ENCODE measurements around the gene PALLD.

DNA sequence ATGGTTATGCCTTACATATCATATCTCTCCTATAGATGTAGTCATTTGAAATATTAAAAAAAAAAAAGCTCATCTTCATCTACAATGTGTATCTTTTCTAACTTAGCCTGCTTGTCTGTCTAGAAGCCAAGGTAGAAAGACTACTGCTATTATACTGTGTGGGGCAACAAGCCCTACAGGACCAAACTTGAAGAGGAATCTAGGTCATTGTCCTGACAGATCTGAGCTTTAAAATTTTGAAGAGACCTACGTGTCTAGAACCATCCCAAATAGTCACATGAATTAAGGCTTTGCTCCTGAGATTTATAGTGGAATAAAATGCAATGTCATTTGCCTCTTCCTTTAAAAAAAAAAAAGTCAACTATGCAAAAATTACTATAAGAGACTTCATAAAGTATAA, 95.8 kb downstream of the PALLD start:
- TF ChIP-seq, protein P1, sequence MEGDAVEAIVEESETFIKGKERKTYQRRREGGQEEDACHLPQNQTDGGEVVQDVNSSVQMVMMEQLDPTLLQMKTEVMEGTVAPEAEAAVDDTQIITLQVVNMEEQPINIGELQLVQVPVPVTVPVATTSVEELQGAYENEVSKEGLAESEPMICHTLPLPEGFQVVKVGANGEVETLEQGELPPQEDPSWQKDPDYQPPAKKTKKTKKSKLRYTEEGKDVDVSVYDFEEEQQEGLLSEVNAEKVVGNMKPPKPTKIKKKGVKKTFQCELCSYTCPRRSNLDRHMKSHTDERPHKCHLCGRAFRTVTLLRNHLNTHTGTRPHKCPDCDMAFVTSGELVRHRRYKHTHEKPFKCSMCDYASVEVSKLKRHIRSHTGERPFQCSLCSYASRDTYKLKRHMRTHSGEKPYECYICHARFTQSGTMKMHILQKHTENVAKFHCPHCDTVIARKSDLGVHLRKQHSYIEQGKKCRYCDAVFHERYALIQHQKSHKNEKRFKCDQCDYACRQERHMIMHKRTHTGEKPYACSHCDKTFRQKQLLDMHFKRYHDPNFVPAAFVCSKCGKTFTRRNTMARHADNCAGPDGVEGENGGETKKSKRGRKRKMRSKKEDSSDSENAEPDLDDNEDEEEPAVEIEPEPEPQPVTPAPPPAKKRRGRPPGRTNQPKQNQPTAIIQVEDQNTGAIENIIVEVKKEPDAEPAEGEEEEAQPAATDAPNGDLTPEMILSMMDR (IDR thresholded peaks at IDR 0.05; ENCODE audit: low read length) = no peak
- TF ChIP-seq EZH2 (IDR thresholded peaks at IDR 0.05; ENCODE audit: borderline replicate concordance, low read length) = no peak
